ENCODE measurements around the gene RPL22L1.
A peak's percentile ranks its signal among the peaks of the same experiment; 100 is the strongest.

RPL22L1 gene

DNA sequence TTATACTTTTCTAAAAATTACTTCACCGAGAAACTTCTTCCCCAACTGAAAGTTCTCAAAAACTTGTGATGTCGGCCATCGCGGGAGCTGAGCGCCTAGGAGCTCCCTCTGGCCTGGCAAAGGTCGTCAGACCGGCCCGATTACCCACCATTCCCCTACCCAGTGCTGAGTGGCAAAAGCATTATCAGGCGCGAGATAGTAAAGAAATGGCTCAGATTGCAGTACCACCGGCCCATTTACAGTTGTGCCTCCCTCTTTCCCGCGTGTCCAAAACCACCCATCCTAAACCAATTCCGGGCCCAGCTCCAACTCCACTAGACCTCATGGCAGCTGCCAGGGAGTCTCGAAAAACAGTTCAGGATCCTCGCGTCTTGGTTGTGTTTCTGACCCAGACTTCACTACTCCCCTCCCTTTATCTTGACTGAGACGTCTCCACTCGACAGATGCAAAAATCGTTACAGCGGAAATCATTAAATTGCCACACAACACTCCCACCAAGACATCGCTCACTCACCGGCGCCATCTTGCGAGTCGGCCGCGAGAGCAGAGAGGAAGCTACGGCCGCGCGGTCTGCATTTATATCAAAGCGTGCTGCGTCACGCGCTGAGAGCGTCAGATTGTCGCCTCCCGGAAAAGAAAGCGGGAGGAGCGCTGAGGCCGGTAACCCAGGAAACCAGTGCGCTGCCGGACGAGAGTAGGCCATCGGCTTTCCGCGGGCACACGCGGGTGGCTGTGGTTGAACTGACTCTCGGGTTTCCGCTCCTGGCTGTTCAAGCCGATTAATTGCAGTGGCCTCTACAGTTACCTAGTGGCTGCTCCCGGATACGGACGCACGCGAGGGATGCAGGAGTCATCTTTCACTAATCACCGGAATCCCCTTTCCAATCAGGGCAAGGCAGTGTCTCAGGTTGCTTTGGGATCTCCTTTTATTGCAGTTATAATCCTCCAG, at the start of gene RPL22L1:
RPL22L1 (minus strand) TSS at position 551 of the 949 bp plus-strand sequence; CDS start at position 523, 28 bp downstream.
- H2AFZ ChIP-seq (ENCODE audit: low read depth, low read length) = peak within 1 kb of the TSS; percentile 86
- peaks cover 29% of the 10 kb centered on the region for H3K36me3 ChIP-seq (ENCODE audit: insufficient read depth, low read length)
- no peaks in the 10 kb centered on the region for H3K27me3 ChIP-seq (ENCODE audit: insufficient read depth, low read length)
- H3K4me3 ChIP-seq (ENCODE audit: low read length) = peak within 1 kb of the TSS; percentile 84
- peaks cover 18% of the 10 kb centered on the region for H3K4me1 ChIP-seq (ENCODE audit: insufficient read depth, low read length)
- no peaks in the 10 kb centered on the region for H3K9me3 ChIP-seq (ENCODE audit: low read length)

- no peak overlapping the region for H2AFZ ChIP-seq (ENCODE audit: low read depth, low read length)
- H3K9me3 ChIP-seq (ENCODE audit: low read length) = peaks cover 5% of the 10 kb centered on the region
- H3K27me3 ChIP-seq (ENCODE audit: insufficient read depth, low read length) = peaks cover 2% of the 10 kb centered on the region
- no peak overlapping the region for H3K4me3 ChIP-seq (ENCODE audit: low read length)
- H3K36me3 ChIP-seq (ENCODE audit: insufficient read depth, low read length) = no peaks in the 10 kb centered on the region
- no peaks in the 10 kb centered on the region for H3K4me1 ChIP-seq (ENCODE audit: insufficient read depth, low read length)
Measured at GRCh38 chr3:170918715-170919114, 48.7 kb upstream of the RPL22L1 start.

- Histone ChIP-seq H2AFZ (ENCODE audit: low read depth, low read length) (no peak overlapping the region), H3K9me3 (ENCODE audit: low read length) (peaks cover 4% of the 10 kb centered on the region), H3K27me3 (ENCODE audit: insufficient read depth, low read length) (peaks cover 2% of the 10 kb centered on the region), H3K36me3 (ENCODE audit: insufficient read depth, low read length) (no peaks in the 10 kb centered on the region), H3K4me1 (ENCODE audit: insufficient read depth, low read length) (no peaks in the 10 kb centered on the region), H3K4me3 (ENCODE audit: low read length) (no peak overlapping the region)
Measured at GRCh38 chr3:170914690-170915089, 44.7 kb upstream of the RPL22L1 start.

GRCh38 chr3:170914212-170914611, 44.2 kb upstream of the RPL22L1 start:
- Histone ChIP-seq H3K4me1 (ENCODE audit: insufficient read depth, low read length) (no peaks in the 10 kb centered on the region), H3K36me3 (ENCODE audit: insufficient read depth, low read length) (no peaks in the 10 kb centered on the region), H3K27me3 (ENCODE audit: insufficient read depth, low read length) (peaks cover 2% of the 10 kb centered on the region), H3K4me3 (ENCODE audit: low read length) (no peak overlapping the region), H3K9me3 (ENCODE audit: low read length) (peaks cover 5% of the 10 kb centered on the region), H2AFZ (ENCODE audit: low read depth, low read length) (no peak overlapping the region)

GRCh38 chr3:170911051-170911450, 41.1 kb upstream of the RPL22L1 start:
- Histone ChIP-seq H3K27me3 (ENCODE audit: insufficient read depth, low read length) (peaks cover 2% of the 10 kb centered on the region), H3K4me1 (ENCODE audit: insufficient read depth, low read length) (peaks cover 14% of the 10 kb centered on the region), H3K9me3 (ENCODE audit: low read length) (peaks cover 6% of the 10 kb centered on the region), H3K36me3 (ENCODE audit: insufficient read depth, low read length) (no peaks in the 10 kb centered on the region), H2AFZ (ENCODE audit: low read depth, low read length) (no peak overlapping the region), H3K4me3 (ENCODE audit: low read length) (no peak overlapping the region)

GRCh38 chr3:170910542-170910941, 40.5 kb upstream of the RPL22L1 start:
- Histone ChIP-seq H3K27me3 (ENCODE audit: insufficient read depth, low read length) (peaks cover 2% of the 10 kb centered on the region), H3K4me3 (ENCODE audit: low read length) (no peak overlapping the region), H2AFZ (ENCODE audit: low read depth, low read length) (no peak overlapping the region), H3K36me3 (ENCODE audit: insufficient read depth, low read length) (no peaks in the 10 kb centered on the region), H3K4me1 (ENCODE audit: insufficient read depth, low read length) (peaks cover 14% of the 10 kb centered on the region), H3K9me3 (ENCODE audit: low read length) (peaks cover 6% of the 10 kb centered on the region)

DNA sequence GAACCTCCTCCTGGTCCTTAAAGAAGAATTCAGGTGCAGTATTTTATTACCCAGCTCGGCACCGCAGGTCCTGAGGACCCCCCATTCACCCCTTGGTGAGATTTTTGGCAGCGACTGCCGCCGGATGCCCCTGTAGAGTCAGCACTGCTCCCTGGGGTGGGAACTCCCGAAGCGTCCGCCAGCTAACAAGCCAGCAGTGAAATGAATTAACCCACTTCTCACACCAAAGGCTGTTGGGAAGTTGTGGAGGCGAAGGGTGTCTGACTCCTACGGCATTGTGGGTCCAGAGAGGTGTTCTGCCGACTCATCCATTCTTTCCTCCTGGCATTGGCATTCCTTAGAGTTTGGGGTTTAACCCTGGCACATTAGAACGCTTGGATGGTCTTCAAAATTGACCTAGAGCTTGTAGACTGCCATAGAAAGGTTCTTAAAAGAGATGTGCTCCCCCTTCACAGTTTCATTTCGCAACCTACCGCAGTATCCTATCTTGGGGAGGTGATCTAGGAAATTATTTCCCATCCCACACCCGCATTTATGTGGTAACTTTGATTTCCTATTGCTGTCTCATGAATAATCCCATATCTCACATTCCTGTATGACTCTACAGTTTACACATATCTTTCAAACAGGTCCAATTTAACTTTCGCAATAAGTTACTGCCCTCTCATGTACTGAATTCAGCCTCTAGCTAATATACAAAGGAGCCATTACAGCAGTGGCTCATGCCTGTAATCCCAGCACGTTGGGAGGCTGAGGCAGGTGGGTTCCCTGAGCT, 39.3 kb upstream of the RPL22L1 start:
- H3K27me3 ChIP-seq (ENCODE audit: insufficient read depth, low read length) = no peaks in the 10 kb centered on the region
- no peak overlapping the region for H3K4me3 ChIP-seq (ENCODE audit: low read length)
- H3K4me1 ChIP-seq (ENCODE audit: insufficient read depth, low read length) = peaks cover 14% of the 10 kb centered on the region
- H3K36me3 ChIP-seq (ENCODE audit: insufficient read depth, low read length) = no peaks in the 10 kb centered on the region
- H3K9me3 ChIP-seq (ENCODE audit: low read length) = peaks cover 6% of the 10 kb centered on the region
- peak overlapping the region; percentile 91 for H2AFZ ChIP-seq (ENCODE audit: low read depth, low read length)

- H3K9me3 ChIP-seq (ENCODE audit: low read length) = peaks cover 6% of the 10 kb centered on the region
- H3K27me3 ChIP-seq (ENCODE audit: insufficient read depth, low read length) = no peaks in the 10 kb centered on the region
- peaks cover 14% of the 10 kb centered on the region for H3K4me1 ChIP-seq (ENCODE audit: insufficient read depth, low read length)
- H3K4me3 ChIP-seq (ENCODE audit: low read length) = peak within 1 kb of the TSS; percentile 89
- H3K36me3 ChIP-seq (ENCODE audit: insufficient read depth, low read length) = no peaks in the 10 kb centered on the region
- peak within 1 kb of the TSS; percentile 91 for H2AFZ ChIP-seq (ENCODE audit: low read depth, low read length)
Measured at GRCh38 chr3:170908235-170909116, 38.5 kb upstream of the RPL22L1 start, which contains the start of gene EIF5A2. TSS of gene EIF5A2 (minus strand) at chr3:170908637. CDS start at chr3:170907806, 831 bp downstream.

- H3K9me3 ChIP-seq (ENCODE audit: low read length) = peaks cover 6% of the 10 kb centered on the region
Measured at GRCh38 chr3:170907637-170908234, 37.7 kb upstream of the RPL22L1 start.

DNA sequence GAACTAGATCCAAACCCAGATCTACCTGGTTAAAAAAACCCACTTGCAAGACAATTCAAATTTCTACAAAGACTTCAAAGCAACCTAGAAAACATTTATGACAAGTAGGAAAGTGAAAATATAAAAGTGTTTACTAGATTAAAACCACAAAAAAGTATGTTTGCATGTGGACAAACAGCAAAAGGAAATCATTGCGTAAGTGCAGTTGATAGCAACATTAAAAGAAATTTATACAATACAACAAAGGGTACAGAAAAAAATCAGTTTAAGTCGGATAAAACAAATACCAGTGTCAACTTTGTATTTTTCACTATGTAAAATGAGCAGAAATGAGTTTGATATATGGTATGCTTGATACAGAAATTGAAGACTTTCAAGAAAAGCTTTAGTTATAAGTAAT, 35.9 kb upstream of the RPL22L1 start:
- H3K9me3 ChIP-seq (ENCODE audit: low read length) = peaks cover 6% of the 10 kb centered on the region
- H3K27me3 ChIP-seq (ENCODE audit: insufficient read depth, low read length) = no peaks in the 10 kb centered on the region
- peaks cover 14% of the 10 kb centered on the region for H3K4me1 ChIP-seq (ENCODE audit: insufficient read depth, low read length)
- H2AFZ ChIP-seq (ENCODE audit: low read depth, low read length) = no peak overlapping the region
- H3K4me3 ChIP-seq (ENCODE audit: low read length) = no peak overlapping the region
- no peaks in the 10 kb centered on the region for H3K36me3 ChIP-seq (ENCODE audit: insufficient read depth, low read length)

More at GRCh38 chr3:170907637-170908234, 37.7 kb upstream of the RPL22L1 start:
- H3K4me3 ChIP-seq (ENCODE audit: low read length) = peak overlapping the region; percentile 89
- H3K27me3 ChIP-seq (ENCODE audit: insufficient read depth, low read length) = no peaks in the 10 kb centered on the region
- peak overlapping the region; percentile 91 for H2AFZ ChIP-seq (ENCODE audit: low read depth, low read length)
- no peaks in the 10 kb centered on the region for H3K36me3 ChIP-seq (ENCODE audit: insufficient read depth, low read length)
- peaks cover 14% of the 10 kb centered on the region for H3K4me1 ChIP-seq (ENCODE audit: insufficient read depth, low read length)

DNA sequence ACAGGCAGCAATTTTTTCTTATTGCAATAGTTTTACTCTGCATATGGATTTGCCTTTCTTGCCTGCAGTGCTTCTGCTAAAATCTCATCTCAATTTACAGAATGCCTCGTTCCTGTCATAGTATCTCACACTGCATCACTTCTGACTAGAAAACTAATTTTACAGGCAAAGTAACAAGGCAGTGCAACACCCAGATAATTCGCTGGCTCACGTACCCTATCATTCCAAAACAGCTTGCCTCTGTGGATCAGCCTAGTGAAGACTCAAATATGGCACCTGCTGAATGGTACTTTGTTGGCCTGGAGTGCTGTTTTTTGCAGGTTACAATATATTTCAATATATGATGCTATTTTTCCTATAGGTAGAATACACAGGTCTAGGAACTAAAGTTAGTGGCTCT, 33.1 kb upstream of the RPL22L1 start:
- H3K27me3 ChIP-seq (ENCODE audit: insufficient read depth, low read length) = no peaks in the 10 kb centered on the region
- H3K4me3 ChIP-seq (ENCODE audit: low read length) = no peak overlapping the region
- H2AFZ ChIP-seq (ENCODE audit: low read depth, low read length) = no peak overlapping the region
- peaks cover 14% of the 10 kb centered on the region for H3K4me1 ChIP-seq (ENCODE audit: insufficient read depth, low read length)
- no peaks in the 10 kb centered on the region for H3K36me3 ChIP-seq (ENCODE audit: insufficient read depth, low read length)
- H3K9me3 ChIP-seq (ENCODE audit: low read length) = no peaks in the 10 kb centered on the region

DNA sequence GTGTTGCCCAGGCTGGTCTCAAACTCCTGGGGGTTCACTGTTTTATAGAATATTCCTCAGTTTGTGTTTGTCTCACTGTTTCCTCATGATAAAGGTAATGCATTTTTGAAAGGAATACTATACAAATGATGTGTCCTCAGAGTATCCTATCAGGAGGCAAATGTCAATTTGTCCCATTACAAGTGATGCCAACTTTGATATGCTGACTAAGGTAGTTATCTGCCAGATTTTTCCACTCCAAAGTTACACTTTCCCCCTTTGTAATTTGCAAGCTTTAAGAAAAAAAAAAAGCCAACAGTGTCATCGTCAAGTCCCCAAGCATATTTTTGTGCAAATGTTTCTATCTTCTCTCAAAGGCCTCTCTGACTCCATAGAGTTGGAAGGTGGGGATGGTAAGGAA, 29.5 kb upstream of the RPL22L1 start:
- no peak overlapping the region for H2AFZ ChIP-seq (ENCODE audit: low read depth, low read length)
- no peak overlapping the region for H3K4me3 ChIP-seq (ENCODE audit: low read length)
- H3K9me3 ChIP-seq (ENCODE audit: low read length) = no peaks in the 10 kb centered on the region
- no peaks in the 10 kb centered on the region for H3K4me1 ChIP-seq (ENCODE audit: insufficient read depth, low read length)
- H3K36me3 ChIP-seq (ENCODE audit: insufficient read depth, low read length) = no peaks in the 10 kb centered on the region
- no peaks in the 10 kb centered on the region for H3K27me3 ChIP-seq (ENCODE audit: insufficient read depth, low read length)

Measured in neuron (in vitro differentiated cells).